A549 (cell line): ENCODE measurements around the gene FIBIN.
"Not testable (repeated sequence)": the region's sequence is repeated elsewhere in the genome, so short reads cannot be mapped to it uniquely, and the experiment has no call there.

Experiments
- CTCF ChIP-seq: fragments of >200 bp; sonication (Bioruptor Twin); formaldehyde crosslinking; IDR thresholded peaks from 3 replicates; pipeline ENCODE4 v1.5.1; 2016
- EHF ChIP-seq: fragments of 250-450 bp; sonication (Bioruptor Pico); IDR thresholded peaks from 2 replicates; pipeline ENCODE4 v1.5.0; 2020; ENCODE audit warnings: mild to moderate bottlenecking
- EP300 ChIP-seq, 2 experiments: fragments of >200 bp; sonication (Bioruptor Twin); formaldehyde crosslinking; IDR thresholded peaks; 2 replicates in 1 of 2; 3 replicates in 1 of 2; pipeline ENCODE4 v1.6.1; 2016 to 2017
- KDM1A ChIP-seq: fragments of 200-600 bp; sonication (generic); IDR thresholded peaks from 2 replicates; pipeline ENCODE4 v1.6.1; 2016; ENCODE audit warnings: low read depth, mild to moderate bottlenecking
- KDM5A ChIP-seq: fragments of 200-600 bp; sonication (generic); IDR thresholded peaks from 2 replicates; pipeline ENCODE4 v1.6.1; 2016; ENCODE audit warnings: antibody characterized with exemption, mild to moderate bottlenecking
- MAZ ChIP-seq: fragments of 150-350 bp; IDR thresholded peaks from 2 replicates; pipeline ENCODE4 v1.6.1; 2014; ENCODE audit warnings: antibody characterized with exemption, low read depth, low read length, borderline replicate concordance
- MYC ChIP-seq: IDR thresholded peaks from 2 replicates; pipeline ENCODE4 v1.6.1; 2012; ENCODE audit warnings: mild to moderate bottlenecking, inconsistent platforms, low read length, improper control_type of control experiment, borderline replicate concordance
- POLR2A ChIP-seq: IDR thresholded peaks from 2 replicates; pipeline ENCODE4 v1.6.1; 2012; ENCODE audit warnings: mild to moderate bottlenecking, low read length
- RFX5 ChIP-seq: fragments of 450-650 bp; IDR thresholded peaks from 2 replicates; pipeline ENCODE4 v1.7.1; 2014; ENCODE audit warnings: antibody characterized with exemption, mild to moderate bottlenecking, moderate library complexity

- TF ChIP-seq MAZ; CTCF; KDM1A; KDM5A; EP300 (IDR thresholded peaks at IDR 0.05); POLR2A; MYC; EHF (CRISPR knock-in tag); RFX5: not testable (repeated sequence)
Measured at GRCh38 chr11:26964847-26965485, 28.9 kb upstream of the FIBIN start.
